CD4-positive, alpha-beta T cell treated with Interleukin-15 for 4 hours (primary cell): ENCODE results near the gene CHST3.

Source experiments
- DNase-seq: peaks from one replicate; pipeline ENCODE4 v3.0.0-alpha.2; 2020; ENCODE audit warnings: low spot score

The CHST3 gene

DNA sequence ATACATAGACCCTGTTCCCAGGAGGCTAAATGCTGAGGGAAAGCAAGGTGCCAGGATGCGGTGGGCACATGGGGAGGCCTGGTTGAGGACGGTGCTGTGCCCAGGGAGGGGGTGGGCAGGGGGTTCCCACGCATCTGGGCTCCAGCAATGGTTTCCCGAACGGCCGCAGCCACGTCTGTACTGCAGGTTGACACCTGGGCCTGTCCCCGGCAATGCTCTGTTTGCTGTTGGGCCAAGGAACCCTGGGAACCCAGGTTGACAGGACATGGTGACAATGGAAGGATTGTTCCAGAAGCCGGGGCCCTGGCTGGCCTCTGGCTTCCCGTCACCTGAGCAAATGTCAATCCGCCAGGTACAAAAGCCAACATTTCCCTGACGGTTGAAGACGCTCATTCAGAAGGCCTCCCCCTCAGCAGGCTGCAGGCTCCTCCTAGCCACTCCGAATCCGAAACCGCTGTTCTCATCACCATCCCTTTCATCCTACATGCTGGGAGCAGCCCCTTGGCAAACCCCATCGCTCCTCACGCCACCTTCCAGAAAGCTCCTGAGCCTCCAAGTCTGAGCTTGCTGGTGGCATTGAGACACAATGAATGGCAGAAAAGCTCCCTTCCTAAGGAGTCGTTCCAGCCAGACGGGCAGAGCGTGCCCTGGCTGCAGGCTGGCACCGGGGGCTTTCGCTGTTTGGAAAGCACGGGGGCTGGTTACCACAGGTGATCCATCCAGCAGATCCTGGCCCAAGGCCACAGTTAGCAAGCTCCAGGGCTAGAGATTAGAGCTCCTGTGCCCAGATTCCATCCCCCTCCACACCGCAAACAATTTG, 92.9 kb downstream of the CHST3 start:
- DNase-seq = no peak

DNA sequence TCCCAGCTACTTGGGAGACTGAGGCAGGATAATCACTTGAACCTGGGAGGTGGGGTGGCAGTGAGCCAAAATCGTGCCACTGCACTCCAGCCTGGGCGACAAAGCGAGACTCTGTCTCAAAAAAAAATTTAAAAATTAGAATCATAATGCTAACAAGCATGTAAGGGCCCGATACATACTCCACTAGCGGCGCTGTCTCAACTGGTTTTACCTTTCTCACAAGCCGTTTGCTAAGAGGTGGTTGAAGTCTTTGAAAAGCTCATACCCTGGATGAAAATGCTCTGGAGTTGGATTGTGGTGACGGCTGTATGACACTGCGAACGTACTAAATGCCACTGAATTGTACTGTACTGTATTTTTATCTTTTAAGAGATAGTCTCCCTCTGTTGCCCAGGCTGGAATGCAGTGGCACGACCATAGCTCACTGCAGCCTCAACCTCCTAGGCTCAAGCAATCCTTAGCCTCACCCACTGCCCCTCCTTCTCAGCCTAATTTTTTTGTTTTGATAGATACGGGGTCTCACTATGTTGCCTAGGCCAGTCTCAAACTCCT, 94.2 kb downstream of the CHST3 start:
- DNase-seq = no peak

DNA sequence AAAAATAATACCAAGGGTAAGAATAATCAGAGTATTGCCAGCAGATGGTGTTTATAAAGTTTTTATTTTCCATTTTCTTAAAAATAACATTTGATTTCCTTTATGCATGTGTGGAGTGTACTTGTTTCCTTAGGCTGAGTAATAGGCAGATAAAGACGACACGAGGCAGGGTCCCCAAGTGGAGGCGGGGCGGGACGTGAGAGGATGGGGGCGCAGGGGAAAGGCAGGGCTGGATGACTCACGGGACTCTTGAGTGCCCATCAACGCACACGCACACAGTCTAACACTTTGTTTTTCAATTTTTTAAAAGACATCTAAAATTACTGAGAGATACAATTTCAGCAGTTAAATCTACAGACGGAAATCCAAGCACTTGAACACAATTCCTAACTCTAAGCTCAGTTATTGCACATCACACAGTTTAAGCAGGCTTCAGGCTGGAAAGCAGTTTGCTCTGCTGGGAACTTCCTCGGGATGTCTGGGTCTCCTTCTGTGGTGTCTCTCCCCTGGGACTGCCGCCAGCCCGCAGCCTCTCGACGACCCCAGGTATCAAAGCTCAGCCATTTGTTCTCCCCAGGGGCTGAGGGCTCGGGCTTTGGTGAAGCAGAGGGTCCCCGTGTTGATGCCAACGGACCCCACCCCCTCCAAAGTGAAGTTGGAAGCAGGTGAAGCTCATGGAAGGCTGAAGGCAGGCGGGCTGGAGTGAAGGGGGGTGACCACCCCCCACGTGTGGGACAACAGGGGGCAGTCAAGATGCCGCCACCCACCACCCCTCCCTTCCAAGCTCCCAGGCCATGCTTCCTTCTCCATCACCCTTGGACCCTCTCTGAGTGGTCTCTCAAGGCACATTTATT, 95.0 kb downstream of the CHST3 start:
- DNase-seq = no peak

- DNase-seq = no peak
These were observed 95.9 kb downstream of the CHST3 start for GRCh38 chr10:72059843-72060822.

DNA sequence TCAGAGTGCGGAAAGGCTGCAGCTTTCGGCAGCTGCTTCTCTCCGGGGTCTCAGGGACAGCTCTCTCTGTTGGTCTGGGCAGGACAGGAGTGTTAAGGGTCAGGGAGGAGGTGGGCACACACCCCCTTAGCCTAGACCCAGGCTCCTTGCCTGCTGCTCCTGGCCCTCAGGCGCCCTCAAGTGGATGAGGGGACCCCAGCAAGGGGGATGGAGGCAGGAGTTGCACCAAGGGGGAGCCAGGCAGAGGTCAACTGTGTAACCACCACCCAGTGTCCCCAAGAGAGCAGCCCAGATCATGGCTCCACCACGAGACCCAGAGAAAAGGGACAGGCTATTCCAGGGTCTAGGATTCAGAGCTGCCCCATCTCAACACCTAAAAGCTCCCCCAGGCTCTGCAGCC, 97.3 kb downstream of the CHST3 start:
- no peak for DNase-seq

GRCh38 chr10:72061930-72062329, 97.7 kb downstream of the CHST3 start:
- no peak for DNase-seq

- DNase-seq = no peak
These were observed 98.2 kb downstream of the CHST3 start for GRCh38 chr10:72062382-72062781.
